ENCODE results near the gene RASA3. TPM values are rescaled to one million over a fixed set of nuclear protein-coding genes. Genes with fewer than 3 reads are reported as not detected.

Gene RASA3
- polyA plus RNA-seq, 1 donor from 2014 or later = 8.5 TPM

- H4K20me1 ChIP-seq (ENCODE audit: insufficient read depth) = no peaks in the 10 kb centered on the region
- H3K79me2 ChIP-seq (replicated peaks; ENCODE audit: insufficient read depth, low read length) = no peaks in the 10 kb centered on the region
- H3K27me3 ChIP-seq (ENCODE audit: insufficient read depth, low read depth, low read length) = no peaks in the 10 kb centered on the region
- no peak overlapping the region for H3K4me3 ChIP-seq (ENCODE audit: low read length)
- no peak overlapping the region for H3K4me2 ChIP-seq (ENCODE audit: low read length)
- H3K27ac ChIP-seq (ENCODE audit: low read length) = no peak overlapping the region
- TF ChIP-seq POLR2AphosphoS5 (IDR thresholded peaks at IDR 0.05) = no peak
- TF ChIP-seq REST (IDR thresholded peaks at IDR 0.05; ENCODE audit: borderline replicate concordance) = no peak
- no peak for TF ChIP-seq TAF1 (IDR thresholded peaks at IDR 0.05; ENCODE audit: low read depth)
- TF ChIP-seq EP300 (conservative IDR thresholded peaks at IDR 0.05; ENCODE audit: poor library complexity, severe bottlenecking) = no peak
- no peak for TF ChIP-seq RAD21 (conservative IDR thresholded peaks at IDR 0.05)
- TF ChIP-seq SMC3 (conservative IDR thresholded peaks at IDR 0.05; ENCODE audit: poor library complexity) = no peak
- TF ChIP-seq CTCF (IDR thresholded peaks at IDR 0.05; ENCODE audit: poor library complexity, severe bottlenecking) = no peak
- TF ChIP-seq MXI1 (conservative IDR thresholded peaks at IDR 0.05; ENCODE audit: poor library complexity, severe bottlenecking) = no peak
- no peak for TF ChIP-seq EZH2 (IDR thresholded peaks at IDR 0.05; ENCODE audit: borderline replicate concordance, insufficient read depth, low read length, poor library complexity, severe bottlenecking)
- no peaks in the 10 kb centered on the region for H3K9me2 ChIP-seq (ENCODE audit: insufficient read depth, low read length)
- H3K9ac ChIP-seq (ENCODE audit: low read length) = no peak overlapping the region
- H2AFZ ChIP-seq (ENCODE audit: low read depth, low read length) = no peak overlapping the region
- H3F3A ChIP-seq (ENCODE audit: insufficient read depth, low read length, poor library complexity, severe bottlenecking) = no peaks in the 10 kb centered on the region
- no peaks in the 10 kb centered on the region for H3K9me3 ChIP-seq (ENCODE audit: low read length)
- no peaks in the 10 kb centered on the region for H3K36me3 ChIP-seq (ENCODE audit: insufficient read depth, low read length)
Observed at GRCh38 chr13:114017966-114018365, 114.5 kb downstream of the RASA3 start.

GRCh38 chr13:114017028-114017630, 115.3 kb downstream of the RASA3 start:
- Histone ChIP-seq H3F3A (ENCODE audit: insufficient read depth, low read length, poor library complexity, severe bottlenecking) (no peaks in the 10 kb centered on the region), H3K4me3 (ENCODE audit: low read length) (no peak overlapping the region), H3K27ac (ENCODE audit: low read length) (no peak overlapping the region), H3K9me2 (ENCODE audit: insufficient read depth, low read length) (no peaks in the 10 kb centered on the region), H3K27me3 (ENCODE audit: insufficient read depth, low read depth, low read length) (no peaks in the 10 kb centered on the region), H3K9me3 (ENCODE audit: low read length) (no peaks in the 10 kb centered on the region), H2AFZ (ENCODE audit: low read depth, low read length) (no peak overlapping the region), H4K20me1 (ENCODE audit: insufficient read depth) (no peaks in the 10 kb centered on the region), H3K9ac (ENCODE audit: low read length) (no peak overlapping the region), H3K36me3 (ENCODE audit: insufficient read depth, low read length) (no peaks in the 10 kb centered on the region), H3K4me2 (ENCODE audit: low read length) (no peak overlapping the region), H3K79me2 (replicated peaks; ENCODE audit: insufficient read depth, low read length) (no peaks in the 10 kb centered on the region)
- TF ChIP-seq MXI1 (conservative IDR thresholded peaks at IDR 0.05; ENCODE audit: poor library complexity, severe bottlenecking) (no peak), REST (IDR thresholded peaks at IDR 0.05; ENCODE audit: borderline replicate concordance) (no peak), TAF1 (IDR thresholded peaks at IDR 0.05; ENCODE audit: low read depth) (no peak)
